LoVo (cell line): Measurements from ENCODE around the gene BRAT1.
"Not testable (repeated sequence)": the region's sequence is repeated elsewhere in the genome, so short reads cannot be mapped to it uniquely, and the experiment has no call there.

Source experiments
- DNase-seq: peaks from one replicate; pipeline ENCODE4 v3.0.0-alpha.2; 2016; ENCODE audit warnings: low spot score

The BRAT1 gene

DNA sequence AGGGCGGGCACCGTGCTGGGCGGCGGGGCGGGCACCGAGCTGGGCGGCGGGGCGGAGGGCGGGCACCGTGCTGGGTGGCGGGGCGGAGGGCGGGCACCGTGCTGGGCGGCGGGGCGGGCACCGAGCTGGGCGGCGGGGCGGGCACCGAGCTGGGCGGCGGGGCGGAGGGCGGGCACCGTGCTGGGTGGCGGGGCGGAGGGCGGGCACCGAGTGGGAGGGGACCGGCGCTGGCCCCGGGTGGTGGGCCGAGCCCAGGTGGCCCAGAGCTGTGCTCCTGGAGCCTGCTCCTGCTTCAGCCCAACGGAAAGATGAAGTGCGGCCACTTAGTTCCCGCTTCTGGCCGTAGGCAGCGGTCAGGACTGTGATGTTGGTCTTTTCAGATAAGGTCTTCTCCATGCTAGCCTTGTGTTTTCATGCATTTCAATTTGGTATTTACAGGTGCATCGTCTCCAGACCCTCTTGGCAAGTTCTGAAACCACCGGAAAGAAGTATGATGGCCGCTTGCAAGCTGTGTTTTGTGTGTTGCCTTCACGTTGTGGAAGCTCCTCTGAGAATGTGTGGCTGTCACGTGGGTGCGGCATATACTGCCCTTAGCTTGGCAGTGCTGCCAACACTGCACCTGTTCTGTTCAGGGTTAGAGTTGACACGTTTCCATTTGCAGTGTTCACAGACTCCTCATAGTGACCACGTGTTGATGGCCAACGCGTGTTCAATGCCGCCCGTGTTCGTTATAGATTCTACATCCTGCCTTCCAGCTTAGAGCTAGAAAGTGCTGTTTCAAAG is 28.7 kb upstream of the BRAT1 start:
- no peak for DNase-seq

DNA sequence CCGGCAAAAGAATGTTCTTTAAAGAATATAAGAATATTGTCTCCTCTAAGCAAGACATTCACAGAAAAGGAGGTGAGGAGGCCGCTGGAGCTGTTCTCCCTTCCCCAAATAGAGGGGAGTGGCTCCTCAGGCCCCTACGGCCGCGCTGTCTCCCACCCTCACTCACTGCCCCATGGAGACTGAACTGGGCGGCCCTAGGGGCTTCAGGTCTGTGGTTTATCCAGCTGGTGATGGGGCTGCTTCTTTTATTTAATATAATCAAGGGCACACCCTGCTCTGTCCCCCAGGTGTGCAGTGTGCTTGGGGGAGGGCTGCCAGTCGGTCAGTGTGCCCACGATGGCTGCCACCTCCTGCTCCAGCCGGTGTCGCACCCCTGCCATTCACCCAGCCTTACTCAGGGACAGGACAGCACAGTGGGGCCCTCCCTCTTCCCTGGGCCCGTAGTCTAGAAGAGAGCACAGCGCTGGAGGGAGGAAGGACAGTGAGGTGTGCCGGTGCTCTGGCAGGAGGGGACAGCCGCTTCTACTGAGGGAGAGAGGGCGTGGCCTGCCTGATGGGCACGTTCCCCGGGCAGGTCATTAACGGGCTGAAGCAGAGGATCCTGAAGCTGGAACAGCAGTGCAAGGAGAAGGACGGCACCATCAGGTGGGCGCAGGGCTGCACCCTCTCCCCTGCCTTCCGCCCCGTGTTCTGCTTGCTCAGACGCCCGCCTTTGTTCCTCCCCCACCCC is 26.8 kb upstream of the BRAT1 start:
- DNase-seq, result no peak

DNA sequence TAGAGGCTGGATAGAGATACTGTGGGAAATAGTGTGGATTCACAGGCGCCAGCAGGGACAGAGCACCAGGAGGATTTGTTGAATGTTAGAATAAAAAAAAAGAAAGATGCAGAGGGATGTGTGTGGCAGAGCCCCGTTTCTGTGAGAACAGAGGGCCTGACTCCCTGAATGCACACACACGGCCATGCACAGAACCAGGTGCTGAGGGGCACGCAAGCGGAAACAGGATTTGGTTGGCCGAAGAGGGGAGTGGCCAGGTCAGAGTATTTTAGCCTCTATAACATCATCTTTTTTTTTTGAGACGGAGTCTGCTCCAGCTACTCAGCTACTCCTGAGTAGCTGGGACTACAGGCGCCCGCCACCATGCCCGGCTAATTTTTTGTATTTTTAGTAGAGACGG is 25.3 kb upstream of the BRAT1 start:
- no peak for DNase-seq

DNA sequence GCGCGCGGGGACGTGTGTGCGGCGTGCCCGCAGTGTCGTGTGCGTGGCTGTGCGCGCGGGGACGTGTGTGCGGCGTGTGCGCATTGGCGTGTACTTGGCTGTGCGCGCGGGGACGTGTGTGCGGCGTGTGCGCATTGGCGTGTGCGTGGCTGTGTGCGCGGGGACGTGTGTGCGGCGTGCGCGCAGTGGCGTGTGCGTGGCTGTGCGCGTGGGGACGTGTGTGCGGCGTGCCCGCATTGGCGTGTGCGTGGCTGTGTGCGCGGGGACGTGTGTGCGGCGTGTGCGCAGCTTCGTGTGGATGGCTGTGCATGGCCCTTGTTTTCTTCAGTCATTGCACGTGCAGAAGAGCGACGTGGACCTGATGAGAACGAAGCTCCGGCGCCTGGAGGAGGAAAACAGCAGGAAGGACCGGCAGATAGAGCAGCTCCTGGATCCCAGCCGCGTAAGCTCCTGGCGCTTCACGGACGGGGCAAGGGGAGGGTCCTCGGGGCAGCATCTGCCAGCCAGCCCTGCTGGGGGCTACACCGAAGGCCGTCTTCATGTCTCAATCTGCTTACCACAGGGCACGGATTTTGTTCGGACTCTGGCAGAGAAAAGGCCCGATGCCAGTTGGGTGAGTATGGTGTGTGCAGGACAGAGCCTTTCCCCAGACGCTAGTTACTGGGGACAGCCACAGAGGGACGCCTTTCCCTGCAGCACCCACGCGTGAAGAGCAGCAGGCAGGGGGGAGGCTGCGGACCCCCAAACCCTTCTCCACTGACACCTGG is 22.8 kb upstream of the BRAT1 start:
- no peak for DNase-seq

DNA sequence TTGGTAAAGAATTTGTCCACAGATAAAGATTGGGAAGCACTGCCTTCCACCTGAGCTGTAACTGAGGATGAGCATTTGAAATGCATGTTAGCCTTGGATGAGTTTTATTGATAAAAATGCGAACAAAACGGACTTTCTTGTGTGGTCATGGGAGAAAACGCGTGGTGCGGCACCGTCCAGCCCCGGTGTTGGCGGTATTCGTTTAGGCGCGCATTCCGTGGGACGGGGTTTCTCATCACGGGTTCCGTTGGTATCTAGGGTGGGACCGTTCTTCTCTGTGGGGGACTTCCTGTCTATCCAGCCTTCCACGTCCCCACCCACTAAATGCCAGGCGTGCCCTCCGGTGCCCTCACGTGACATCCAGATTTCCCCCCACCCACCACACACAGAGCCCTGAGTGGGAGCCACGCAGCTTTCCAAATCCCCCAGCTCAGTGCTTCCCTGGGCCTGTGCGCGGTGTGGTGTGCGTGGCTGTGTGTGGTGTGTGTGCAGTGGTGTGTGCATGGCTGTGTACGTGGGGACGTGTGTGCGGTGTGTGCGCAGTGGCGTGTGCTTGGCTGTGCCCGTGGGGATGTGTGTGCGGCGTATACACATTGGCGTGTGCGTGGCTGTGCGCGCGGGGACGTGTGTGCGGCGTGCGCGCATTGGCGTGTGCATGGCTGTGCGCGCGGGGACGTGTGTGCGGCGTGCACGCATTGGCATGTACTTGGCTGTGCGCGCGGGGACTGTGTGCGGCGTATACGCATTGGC is 21.6 kb upstream of the BRAT1 start:
- DNase-seq, result no peak

DNA sequence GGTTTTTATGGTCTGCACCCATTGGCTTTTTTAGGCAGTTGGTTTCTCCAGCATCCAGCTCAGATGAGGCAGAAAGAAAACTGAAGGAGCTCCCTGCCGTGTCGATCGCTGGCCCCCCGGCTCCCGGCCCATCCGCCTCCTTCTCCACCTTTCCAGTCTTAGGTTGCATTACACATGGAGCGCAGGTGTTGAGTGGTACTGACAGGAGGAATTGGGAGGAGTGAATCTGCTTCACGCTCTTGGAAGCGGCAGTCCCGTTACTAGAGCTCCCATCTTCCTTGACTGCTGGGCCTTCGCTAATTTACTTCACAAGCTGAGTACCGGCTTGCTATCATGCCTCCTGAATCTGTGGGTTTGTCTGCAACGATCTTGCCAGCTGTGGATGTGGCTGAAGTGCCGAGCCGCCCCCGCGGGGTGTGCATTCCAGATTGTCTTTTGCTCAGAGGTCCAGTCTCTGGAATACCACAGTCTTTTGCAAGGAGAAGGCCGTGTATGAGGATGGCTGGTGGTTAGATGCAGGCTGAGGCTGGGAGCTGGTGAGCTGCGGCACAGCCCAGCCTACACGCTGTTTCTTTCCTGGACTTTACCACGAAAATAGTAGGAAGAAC is 20.5 kb upstream of the BRAT1 start:
- DNase-seq, result no peak

DNA sequence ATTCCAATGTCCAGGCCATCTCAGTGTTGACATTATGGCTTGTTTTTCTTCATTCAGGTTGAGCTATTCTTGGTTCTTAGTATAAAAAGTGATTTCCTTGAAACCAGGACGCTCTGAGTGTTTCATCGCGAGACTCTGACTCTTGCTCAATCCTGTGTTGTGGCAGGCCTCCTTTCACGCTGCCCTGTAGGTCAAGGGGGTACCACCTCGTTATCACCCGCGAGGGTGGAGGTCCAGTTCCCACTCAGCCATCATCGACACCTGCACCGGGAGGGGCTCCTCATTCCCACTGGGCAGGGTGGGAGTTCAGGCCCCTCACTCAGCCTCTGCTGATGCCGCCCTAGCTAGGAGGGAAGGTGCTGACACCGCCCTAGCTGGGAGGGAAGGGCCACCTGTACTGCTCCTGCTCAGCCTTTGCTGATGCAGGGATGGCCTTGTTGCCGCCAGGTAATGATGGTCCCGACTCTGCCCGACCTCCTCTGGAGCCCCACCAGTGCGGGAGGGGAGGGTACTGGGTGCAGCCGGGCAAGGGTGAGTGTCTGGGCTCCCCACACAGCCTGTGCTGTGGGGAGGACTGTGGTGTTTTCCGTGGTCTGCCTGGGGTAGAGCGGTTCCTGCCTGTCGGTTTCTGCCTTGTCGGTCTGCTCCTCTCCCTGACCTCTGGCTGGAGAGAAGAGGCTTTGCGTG is 19.9 kb upstream of the BRAT1 start:
- DNase-seq, result no peak

DNA sequence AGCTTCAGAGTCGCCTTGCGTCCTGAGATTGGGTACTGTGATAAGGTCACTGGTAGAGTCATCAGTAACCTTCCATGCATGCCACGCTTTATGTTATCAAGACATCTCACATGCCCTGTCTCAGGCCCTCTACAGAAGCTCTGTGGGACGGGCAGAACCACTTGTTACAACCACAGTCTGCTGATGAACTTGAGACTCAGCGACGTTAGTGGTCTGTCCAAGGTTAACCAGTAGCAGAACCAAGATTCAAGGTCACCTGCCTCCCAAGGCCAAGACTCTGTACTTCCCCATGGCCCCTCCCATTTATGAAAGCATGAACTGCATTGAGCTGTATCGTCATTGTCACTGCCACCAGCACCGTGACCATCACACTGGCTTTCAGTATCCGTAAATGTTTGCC is 18.4 kb upstream of the BRAT1 start:
- DNase-seq, result no peak

DNA sequence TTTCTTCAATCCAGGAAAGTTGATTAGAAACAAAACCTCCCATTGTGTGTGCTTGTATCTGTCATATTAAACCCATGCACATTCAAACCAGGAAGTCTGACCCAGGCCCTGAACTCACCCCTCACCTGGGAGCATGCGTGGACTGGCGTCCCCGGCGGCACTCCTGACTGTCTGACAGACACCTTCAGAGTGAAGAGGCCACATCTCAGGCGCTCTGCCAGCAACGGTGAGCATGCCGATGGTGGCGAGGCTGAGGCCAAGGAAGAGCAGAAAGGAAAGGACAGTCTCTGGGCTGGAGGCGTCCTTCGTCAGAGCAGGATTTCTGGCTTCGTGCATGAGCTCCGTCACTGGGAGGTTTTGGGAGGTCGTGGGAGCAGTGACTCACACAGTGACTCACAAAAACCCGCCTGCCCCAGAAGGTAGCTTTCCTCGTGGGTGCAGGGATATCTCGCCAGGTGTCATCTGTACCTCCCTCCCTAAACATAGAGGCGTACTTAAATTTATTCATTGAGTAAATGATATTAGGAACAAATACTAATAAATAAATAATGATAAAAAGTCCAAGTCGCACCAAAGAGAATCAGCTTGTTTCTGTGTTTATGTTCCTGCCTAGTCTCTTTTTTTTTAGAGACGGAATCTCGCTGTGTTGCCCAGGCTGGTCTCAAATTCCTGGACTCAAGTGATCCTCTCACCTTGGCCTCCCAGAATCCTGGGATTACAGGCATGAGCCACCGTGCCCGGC is 16.9 kb upstream of the BRAT1 start:
- no peak for DNase-seq

DNA sequence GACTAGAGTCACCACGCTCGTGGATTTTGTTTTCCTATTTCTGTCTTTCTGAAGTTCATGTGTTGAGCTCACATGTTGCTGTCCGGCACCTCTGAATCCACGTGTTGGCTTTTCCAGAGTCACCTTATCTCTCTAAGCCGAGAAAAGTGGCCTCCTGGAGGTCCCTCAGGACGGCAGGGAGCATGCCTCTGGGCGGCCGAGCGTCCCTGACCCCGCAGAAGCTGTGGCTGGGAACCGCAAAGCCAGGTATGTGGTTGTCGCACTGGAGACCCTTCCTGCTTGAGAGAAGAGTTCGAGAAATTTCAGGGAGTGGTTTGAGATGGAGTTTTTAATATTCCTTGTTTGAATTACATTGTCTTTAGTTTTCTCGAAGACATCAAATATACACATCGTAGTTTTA is 16.1 kb upstream of the BRAT1 start:
- DNase-seq, result no peak

DNA sequence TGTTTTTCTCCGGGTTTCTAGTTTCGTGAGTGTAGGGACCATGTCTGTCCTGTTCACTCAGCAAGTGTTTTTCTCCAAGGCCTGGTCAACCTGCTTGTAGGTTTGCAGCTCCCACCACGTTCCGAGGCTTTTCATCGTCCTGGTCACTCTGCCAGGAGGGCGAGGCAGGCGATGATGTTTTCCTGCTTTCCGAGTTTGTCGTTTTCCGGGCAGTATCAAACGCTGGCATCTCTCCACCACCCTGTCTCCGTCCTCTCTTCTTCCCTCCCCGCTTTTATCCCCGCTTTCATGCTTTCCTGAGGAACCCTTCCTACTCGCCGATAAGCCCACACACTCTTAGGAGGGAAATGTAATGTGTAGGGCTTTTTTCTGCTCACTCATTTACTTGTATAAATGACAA is 14.7 kb upstream of the BRAT1 start:
- DNase-seq, result no peak

DNA sequence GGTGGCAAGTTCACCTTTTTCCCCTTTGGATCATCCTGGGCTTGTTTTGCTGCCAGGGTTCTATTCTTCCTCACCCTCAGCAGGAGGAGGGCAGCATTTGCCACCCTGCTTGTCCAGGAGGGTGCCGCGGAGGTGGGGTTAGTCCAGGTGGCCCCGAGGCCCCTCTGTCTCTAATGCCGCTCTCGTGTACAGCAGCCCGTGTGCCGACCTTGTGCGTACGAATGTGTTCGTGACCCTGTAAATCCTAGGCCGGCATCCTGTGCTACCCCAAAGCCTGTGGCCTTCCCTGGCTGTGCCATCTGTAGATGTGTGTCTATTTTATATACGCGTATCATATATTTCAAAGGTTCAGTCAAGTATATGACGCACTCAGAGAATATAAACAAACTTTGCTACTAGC is 14.1 kb upstream of the BRAT1 start:
- DNase-seq, result no peak

DNA sequence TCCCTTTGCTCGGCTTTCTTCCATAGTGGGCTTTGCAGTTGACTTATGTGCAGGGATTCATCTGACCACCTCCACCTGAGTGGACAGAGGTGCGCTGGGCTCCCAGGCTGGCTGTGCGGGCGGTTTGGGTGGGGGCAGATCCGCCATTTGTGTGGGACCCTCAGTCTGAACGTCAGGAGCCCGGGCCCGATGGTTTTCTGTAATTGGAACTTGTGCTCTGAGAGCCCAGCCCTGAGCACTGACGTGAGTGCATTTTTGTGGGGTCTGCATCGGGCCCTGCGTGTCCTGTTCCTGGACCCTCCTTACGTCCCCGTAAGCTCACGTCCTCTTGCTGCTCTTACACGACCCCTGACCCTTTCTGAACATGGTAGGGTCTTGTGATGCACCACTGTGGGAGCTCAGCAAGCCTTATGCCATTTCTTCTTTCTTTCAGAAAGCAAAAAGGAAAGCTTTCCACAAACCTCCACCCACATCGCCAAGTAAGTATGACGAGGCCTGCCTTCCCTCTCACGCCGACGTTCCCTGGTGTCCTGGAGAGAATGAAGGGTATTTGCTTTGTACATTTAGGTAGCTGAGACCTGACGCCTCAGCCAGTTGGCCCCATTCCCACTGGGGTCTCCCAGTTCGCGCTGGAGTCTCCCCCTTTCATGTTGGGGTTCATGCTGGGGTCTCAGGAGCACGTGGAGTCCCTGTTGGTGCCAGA is 13.3 kb upstream of the BRAT1 start:
- DNase-seq, result no peak

DNA sequence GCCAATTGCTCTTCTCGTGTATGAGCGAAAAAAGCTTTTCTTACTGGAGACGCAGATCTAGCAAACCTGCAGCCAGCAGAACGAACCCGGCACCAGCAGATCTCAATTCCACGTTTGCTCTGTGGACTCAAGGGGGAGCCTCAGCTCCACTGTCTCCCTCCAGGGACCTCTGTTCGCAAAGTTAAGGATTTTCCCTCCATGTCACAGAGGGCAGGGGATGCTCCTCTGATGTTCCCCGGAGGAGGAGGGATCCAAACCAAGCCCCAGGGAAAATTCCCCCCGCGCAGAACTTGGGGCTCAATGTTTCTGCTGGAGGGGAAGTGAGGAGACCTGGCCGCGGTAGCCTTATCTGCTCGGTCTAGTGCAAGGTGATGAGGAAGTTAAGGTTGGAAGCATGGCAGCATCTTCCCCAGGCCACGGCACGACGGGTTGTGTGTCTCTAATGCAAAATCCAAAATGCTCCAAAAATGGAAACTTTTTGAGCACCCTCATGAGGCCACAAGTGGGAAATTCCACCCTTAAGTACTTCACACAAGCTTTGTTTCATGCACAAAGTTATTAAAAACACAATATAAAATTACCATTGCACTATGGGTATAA is 12.5 kb upstream of the BRAT1 start:
- no peak for DNase-seq

DNA sequence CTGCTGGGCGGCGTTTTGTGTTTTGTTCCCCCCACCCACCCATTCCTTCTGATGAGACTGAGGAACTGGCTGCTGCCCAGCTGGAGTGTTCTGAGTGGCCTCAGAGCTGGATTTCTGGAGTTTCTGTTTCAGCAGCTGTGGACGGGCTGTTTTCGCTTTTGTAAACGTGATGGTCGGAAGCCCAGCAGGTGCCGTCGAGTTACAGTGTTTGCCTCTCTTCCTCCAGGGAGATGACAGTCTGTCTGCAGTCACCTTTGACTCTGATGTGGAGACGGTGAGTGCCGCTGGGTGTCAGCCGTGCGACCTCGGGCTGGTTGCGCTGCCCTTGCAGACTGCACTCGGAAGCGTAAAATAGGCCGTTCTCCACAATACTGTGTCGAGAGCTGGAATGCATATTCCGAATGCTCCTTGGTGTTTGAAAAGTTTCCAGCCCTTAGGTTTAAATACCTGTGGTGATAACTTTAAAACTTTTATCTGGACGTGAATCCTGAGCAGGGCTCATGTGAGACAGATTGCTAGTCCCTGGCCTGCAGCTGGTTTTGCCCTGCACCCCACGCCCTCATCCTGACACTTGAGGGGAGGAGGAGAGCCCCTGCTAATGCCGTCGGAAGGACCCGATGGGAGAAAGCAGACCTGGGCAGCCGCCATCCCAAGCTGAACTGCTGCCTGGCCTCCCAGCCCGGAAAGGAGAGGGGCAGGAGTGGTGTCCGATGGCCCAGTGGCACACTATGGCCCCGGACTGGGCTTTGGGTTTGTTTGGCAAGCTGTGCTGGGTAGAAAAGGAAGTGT is 11.8 kb upstream of the BRAT1 start:
- DNase-seq, result no peak

DNA sequence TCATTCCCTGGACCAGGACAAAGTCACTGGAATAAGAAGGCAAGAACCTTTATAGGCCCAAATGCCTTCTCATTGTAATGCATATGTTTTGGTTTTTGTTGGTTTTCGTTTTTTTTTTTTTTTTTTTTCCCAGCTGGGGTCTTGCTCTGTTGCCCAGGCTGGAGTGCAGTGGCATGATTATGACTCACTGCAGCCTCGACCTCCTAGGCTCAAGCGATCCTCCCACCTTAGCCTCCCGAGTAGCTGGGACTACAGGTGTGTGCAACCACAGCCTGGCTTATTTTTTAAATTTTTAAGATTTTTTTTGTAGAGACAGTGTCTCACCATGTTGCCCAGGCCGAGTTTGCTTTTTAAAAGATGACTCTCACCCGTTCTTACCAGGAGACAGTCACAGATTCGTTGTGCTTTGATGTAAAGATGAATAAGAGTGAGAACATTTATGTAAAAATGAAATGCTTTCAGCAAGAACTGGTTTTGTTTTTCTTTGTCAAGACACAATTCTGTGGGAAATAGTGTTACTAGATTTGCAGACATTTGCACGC is 11.1 kb upstream of the BRAT1 start:
- DNase-seq, result no peak

DNA sequence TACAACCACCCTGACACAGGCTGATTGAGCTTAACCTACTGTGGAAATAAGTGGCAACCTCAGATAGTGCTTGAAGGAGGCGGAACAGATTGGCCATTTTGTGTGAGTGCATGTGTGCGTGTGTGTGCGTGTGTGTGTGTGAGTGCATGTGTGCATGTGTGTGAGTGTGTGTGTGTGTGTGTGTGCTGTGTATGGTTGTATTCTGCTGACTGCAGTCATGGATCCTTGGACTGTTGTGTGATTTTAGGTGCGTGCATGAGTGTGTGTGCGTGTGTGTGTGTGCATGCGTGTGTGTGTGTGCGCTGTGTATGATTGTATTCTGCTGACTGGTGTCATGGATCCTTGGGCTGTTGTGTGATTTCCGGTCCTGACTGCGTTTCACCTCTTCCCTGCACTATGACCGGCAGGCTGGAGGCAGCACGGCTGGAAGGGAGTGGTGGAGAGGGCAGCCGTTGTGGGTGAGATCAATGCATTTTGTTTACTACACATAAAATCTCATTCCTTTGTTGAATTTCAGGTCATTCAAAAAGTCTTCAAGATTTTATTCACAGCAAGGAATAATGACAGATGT is 9.7 kb upstream of the BRAT1 start:
- no peak for DNase-seq

DNA sequence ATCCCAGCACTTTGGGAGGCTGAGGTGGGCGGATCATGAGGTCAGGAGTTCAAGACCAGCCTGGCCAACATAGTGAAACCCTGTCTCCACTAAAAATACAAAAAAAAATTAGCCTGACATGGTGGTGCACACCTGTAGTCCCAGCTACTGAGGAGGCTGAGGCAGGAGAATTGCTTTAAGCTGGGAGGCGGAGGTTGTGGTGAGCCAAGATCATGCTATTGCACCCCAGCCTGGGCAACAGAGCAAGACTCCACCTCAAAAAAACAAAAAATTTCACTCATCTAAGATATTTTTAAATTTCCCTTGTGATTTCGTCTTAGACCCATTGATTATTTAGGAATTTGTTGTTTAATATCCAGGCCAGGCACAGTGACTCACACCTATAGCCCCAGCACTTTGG is 8.6 kb upstream of the BRAT1 start:
- not testable (repeated sequence) for DNase-seq
